HTERT RPE-1 (cell line): ENCODE data around the gene LIME1.
"Not testable (repeated sequence)": the region's sequence is repeated elsewhere in the genome, so short reads cannot be mapped to it uniquely, and the experiment has no call there.

ENCODE experiments used
- in situ Hi-C: fragments of 300-500 bp; cut with MboI; formaldehyde crosslinking; loops from 4 replicates; pipeline ENCODE4 v1.14.3; 2020; ENCODE audit warnings: low sequenced_read_pairs

Gene LIME1

GRCh38 chr20:63769891-63770474 is 33.5 kb downstream of the LIME1 start:
- in situ Hi-C loops = no loop called here

DNA sequence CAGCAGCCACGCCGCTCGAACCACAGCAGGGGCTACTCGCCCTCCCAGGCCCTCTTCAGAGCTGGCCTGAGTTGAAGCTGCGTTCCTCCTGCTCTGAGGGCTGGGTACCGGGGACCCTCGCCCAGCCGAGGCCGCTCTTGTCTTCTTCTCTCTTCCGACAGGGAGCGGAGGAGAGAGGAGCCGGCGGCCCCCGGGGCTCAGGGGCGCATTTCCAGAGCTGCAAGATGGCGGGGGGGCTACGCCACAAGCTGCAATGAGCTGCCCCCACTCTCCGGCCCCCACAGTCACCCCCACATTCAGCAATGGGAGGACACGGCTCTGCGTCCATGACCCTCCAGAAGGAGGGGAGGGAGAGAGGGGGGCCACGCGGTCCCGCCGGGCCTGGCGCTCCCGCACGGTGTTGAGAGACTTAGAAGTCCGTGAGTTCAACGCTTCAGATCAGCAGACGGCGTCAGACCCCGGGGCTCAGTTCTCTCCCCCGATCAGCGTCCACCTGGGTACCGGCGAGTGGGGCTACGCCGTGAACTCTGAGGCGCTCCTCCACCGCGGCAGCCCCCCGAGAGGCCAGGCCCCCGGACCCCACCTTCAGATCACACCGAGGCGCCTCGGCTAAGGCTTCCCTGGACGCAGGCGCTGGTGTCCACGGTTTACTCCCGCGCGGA is 34.7 kb downstream of the LIME1 start:
- in situ Hi-C loops = no loop called here

DNA sequence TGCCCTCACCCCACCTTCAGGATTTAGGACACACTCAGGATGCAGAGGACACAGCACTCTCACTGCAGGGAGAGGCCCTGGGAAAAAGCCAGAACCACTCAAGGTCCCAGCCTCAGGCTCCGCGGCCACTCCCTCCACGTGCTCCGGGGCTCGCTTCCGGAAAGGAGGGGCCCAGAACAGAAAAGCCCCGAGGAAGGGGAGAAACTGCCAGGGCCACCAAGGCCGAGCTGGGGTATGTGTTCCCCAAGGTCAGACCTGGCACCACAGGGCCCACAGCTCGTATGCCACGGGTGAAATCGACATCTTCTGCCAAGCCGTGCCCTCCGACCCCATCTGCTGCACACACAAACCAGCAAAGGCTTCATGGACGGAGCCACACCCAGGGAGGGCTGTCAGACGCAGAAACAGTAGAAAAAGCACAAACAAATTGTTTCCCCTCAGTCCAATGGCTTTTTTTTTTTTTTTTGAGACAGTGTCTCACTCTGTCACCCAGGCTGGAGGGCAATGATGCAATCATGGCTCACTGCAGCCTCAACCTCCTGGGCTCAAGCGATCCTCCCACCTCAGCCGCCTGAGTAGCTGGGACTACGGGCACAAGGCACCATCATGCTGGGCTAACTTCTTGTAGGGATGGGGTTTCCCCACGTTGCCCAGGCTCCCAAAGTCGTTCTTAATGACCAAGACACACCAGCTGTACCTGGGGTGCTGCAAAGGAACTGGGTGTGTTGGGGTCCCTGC is 36.5 kb downstream of the LIME1 start:
- in situ Hi-C loops = no loop called here

GRCh38 chr20:63773571-63774241 is 37.2 kb downstream of the LIME1 start:
- in situ Hi-C loops = no loop called here

DNA sequence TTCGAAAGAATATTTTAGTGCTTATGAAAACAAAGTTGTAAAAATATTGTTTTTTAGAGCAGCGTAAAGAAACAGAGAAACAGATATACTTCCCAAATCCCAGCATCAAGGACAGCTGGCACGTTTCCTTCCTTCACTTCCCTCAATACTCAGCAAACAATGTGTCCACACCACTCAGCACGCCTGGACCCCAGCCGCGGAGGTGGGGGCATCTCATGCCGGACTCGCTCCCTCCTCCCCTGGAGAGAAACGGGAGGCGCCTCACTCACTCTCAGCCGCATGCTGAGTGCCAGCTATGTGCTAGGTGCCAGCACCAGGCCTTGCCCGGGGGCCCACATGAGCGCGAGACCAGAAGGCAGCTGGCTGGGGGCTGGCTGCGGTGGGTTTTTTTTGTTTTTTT is 37.8 kb downstream of the LIME1 start:
- in situ Hi-C loops = no loop called here

DNA sequence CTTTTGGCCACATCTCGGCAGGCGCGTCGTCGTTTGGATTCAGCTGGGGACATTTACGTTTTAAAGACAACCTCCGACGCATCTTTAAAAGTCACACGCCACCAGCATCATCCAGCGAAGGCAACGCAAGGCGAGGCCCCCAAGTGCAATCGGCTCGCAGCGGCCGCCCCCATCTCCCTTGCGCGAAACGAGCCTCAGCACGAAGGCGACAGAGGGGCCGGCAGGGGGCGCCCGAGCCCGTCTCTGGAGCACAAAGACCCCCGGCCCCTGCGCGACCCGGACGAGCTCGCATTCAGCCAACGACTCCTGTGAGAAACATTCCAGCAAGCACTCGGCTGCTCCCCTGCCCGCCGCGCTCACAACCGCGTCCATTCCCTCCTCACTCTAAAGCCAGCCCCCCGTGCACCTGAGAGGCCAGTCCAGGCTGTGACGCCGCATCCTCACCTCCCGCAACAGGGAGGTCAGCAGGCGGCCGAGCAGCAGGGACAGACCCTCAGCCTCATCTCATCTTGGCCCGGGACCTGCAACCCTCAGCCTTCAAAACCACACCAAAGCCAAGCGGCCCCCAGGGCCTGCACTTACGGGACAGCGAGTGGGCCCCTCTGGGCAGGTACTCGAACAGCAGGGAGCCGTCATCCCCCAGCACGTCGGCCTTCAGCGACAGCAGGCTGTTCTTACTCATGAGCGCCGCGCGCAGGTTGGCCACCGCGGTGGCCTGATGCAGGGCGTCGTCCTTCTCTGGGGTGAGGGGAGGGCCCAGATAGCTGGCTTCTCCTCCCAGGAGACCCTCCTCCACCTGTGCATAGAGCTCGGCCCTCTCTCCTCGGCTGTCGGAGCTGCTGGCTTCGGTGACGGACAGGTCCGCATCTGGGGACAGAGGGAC is 38.9 kb downstream of the LIME1 start:
- in situ Hi-C loops = no loop called here

DNA sequence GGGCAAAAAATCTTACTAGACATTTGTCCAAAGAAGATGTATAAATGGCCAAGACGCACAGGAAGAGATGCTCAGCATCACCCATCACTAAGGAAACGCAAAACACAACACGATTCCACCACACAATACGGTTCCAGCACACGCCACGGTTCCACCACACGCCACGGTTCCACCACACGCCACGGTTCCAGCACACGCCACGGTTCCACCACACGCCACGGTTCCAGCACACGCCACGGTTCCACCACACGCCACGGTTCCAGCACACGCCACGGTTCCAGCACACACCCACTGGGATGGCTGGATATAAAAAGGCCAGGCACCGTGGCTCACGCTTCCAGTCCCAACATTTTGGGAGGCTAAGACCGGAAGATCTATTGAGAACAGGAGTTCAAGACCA is 40.4 kb downstream of the LIME1 start:
- in situ Hi-C loops = not testable (repeated sequence)

DNA sequence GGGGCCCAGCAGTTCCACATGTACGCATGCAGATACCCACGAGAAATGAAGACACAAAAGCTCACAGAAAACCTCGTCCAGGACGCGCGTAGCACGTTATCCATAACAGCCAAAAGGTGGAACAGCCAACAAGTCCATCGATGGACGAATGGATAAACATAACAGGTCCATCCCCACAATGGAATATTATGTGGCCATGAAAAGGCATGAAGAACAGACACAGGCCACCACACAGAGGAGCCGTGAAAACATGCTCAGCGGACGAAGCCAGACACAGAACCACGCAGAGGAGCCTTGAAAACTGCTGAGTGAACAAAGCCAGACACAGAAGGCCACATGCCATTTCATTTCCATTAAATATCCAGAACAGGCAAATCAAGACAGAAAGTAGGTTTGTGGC is 41.1 kb downstream of the LIME1 start:
- in situ Hi-C loops = no loop called here

GRCh38 chr20:63778034-63778752 is 41.7 kb downstream of the LIME1 start:
- in situ Hi-C loops = no loop called here

DNA sequence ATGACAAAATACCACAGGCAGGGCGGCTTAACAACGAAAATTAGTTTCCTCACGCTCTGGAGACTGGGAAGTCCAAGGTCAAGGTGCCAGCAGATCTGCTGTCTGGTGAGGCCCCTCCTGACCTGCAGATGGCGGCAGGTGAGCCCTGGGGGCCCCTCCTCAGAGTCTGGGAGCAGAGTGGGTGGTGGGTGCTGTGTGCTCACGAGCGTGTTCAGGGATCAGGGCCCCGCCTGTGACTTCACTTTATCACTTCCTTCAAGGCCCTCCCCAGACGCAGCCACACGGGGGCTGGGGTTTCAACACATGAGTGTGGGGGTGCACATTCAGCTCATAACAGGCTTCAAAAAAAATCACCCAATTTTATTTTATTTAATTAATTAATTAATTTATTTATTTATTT is 42.4 kb downstream of the LIME1 start:
- in situ Hi-C loops = no loop called here

- in situ Hi-C loops = no loop called here
These were observed 44.7 kb downstream of the LIME1 start for GRCh38 chr20:63781181-63781580.

DNA sequence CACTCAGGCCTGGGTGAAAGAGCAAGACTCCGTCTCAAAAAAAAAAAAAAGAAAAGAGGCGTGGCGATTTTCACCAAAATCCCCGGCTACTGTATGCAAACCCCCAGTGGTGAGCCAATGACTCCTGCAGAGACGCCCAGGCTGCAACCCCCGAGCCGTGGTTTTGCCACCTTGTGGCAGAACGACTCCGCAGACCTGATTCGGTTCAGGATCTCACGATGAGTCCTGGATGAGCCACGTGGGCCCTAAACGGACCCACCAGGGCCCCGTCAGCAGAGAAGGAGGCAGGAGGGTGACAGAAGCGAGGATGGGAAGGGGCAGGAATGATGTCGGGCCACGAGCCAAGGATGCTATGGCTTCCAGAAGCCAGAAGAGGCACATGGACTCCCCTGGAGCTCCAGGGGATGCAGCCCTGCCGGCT is 45.6 kb downstream of the LIME1 start:
- in situ Hi-C loops = no loop called here

DNA sequence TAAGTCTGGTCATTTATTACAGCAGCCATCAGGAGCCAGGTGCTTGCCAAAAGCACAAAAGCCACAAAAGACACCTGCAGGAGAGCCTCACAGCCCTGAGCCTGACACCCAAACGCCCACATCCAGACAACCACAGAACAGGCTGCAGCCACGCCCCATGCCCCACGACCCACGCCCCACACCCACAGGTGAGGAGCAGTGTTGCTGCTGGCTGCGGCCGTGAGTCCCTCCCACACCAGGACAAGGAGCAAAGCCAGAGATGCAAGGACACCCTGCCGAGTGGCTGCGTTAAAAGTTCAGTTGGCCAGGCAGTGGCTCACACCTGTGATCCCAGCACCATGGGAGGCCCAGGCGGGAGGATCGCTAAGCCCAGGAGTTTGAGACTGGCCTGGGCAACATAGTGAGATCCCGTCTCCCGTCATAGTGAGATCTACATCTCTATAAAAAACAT is 46.1 kb downstream of the LIME1 start:
- in situ Hi-C loops = no loop called here

DNA sequence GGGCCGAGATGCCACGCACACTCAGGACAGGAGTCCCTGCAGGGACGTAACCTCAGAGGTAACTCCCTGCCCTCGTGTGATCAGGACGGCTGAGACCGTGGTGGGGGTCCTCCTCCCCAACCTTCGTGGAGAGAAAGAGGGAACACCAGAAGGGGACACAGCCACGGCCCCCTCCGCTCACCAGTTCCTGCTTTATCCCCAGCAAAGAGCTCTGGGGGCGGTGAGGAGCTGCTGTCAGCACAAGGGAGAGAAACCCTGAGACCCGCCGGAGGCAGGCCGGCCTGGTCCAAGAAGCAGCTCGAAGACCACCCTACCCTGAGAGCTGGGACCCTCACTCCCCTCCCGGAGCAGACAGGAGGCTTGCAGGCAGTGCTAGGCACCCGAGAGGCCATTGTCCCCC is 47.5 kb downstream of the LIME1 start:
- in situ Hi-C loops = no loop called here

GRCh38 chr20:63785691-63786131 is 49.2 kb downstream of the LIME1 start:
- in situ Hi-C loops = no loop called here

DNA sequence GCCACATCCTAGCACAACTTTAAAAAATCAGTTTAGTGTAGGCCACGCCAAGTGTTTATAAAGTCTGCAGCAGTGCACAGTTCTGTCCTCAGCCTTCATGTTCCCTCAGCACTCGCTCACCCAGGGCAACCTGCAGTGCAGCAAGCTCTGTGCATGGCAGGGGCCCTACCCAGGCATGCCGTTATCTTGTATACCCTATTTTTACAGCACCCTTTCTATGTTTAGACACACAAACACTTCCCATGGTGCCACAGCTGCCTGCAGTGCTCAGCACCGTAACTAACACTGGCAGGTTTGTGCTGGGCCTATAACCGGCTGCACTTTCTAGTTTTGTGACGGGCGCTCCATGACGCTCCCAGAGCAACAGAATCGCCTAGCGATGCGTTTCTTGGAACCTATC is 50.8 kb downstream of the LIME1 start:
- in situ Hi-C loops = no loop called here

DNA sequence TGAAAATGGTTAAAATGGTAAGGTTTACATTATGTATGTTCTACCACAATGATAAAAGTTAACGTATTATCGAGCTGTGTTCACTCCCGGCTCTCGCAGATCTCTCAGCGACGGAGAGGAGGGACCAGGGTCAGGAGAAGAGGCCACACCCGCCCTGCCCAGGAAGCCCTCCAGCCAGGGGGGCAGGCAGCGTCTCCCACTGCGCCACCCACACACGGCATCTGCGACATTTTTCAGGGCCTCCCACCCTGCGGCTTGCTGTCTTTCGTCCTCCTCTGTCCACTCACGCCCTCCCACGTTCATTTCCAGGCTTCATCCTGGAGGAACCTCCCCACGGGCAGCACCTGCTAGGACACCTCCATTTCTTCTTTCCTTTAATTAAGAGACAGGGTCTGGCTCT is 51.3 kb downstream of the LIME1 start:
- in situ Hi-C loops = no loop called here
